Psoas muscle (tissue), 8 donors: ENCODE measurements around the gene NOL8. TPM values are rescaled to one million over a fixed set of nuclear protein-coding genes. Genes with fewer than 3 reads are reported as not detected.

Source experiments
- ATAC-seq, 4 donors: fragments of 200-7000 bp; cut with Tn5 transposase; one replicate each; pipeline ENCODE4 v1.9.1; 2020; ENCODE audit warnings: moderate library complexity in 3 of 4, mild to moderate bottlenecking in 2 of 4
- DNase-seq, 2 donors: peaks; one replicate each; pipeline ENCODE4 v3.0.0-alpha.2; 2020
- H3K27ac ChIP-seq: fragments of 200-600 bp; one replicate; pipeline ENCODE4 v1.8.0; 2022
- H3K27me3 ChIP-seq, 3 donors: fragments of 200-600 bp in 1 of 3; one replicate each; pipeline versions ENCODE4 v1.6.1 to v1.8.0; 2013 to 2022; ENCODE audit warnings: low read length in 2 of 3, mild to moderate bottlenecking in 2 of 3, moderate library complexity in 1 of 3; ENCODE audit not compliant: insufficient read depth in 3 of 3
- H3K36me3 ChIP-seq, 2 donors: fragments of 200-600 bp in 1 of 2; one replicate each; pipeline versions ENCODE4 v1.6.1 to v1.8.0; 2013 to 2022; ENCODE audit warnings: low read depth in 1 of 2, mild to moderate bottlenecking in 1 of 2, moderate library complexity in 1 of 2; ENCODE audit not compliant: insufficient read depth in 1 of 2
- H3K4me1 ChIP-seq: fragments of 200-600 bp; one replicate; pipeline ENCODE4 v1.8.0; 2022
- H3K4me3 ChIP-seq: fragments of 200-600 bp; one replicate; pipeline ENCODE4 v1.8.0; 2022; ENCODE audit warnings: mild to moderate bottlenecking
- H3K9me3 ChIP-seq: fragments of 200-600 bp; one replicate; pipeline ENCODE4 v1.8.0; 2022
- WGBS, 3 donors: extraction: QIAGEN DNeasy Blood & Tissue Kit; methylation state at CpG; one replicate each; pipeline versions ENCODE4 v1.1.6 to v1.1.7; 2013; 5-methylcytosine and 5-hydroxymethylcytosine counted together
- intact Hi-C, 2 donors: fragments of 100-400 bp; cut with DNase I; formaldehyde crosslinking; loops; one replicate each; pipeline versions ENCODE4 v1.11.0 to v1.14.2; 2022
- polyA plus RNA-seq, 3 donors: library from polyadenylated mRNA; stranded (reverse); fragments of 200-250 nt; gene quantifications; one replicate each; pipeline ENCODE4 v1.2.3, GENCODE V29; 2013
- total RNA-seq, 4 donors: library from RNA; stranded (reverse); fragmentation: NEBNext Ultra II Directional in 2 of 4; extraction: Animal tissue kit (Norgen Biotek cat#: 25700) in 2 of 4; gene quantifications; one replicate each; pipeline versions ENCODE4 v1.2.1 to v1.2.4, GENCODE V29; 2021 to 2023
- TF ChIP-seq, protein P1 (sequence below): fragments of 200-600 bp; IDR thresholded peaks from one replicate; pipeline ENCODE4 v1.8.0; 2022; ENCODE audit warnings: antibody characterized with exemption
- donor health status: healthy with polysubstance abuse.
- donor health status: DM: no; HTN: no; CAD: no; lungs with moderate emphysema.
- donor health status: Bipolar disorder and iron deficiency.
- donor health status: healthy.
- donor health status: DM: yes; HTN: yes; CAD: no.
- donor health status: DM: no; HTN: no; CAD: no.
- donor health status: DM: no; HTN: no; CAD: no.
- donor health status: DM: yes; HTN: yes; CAD: no.

Gene NOL8
- total and polyA plus RNA-seq, 7 donors: 11.2 to 29.4 (median 17.4) TPM

DNA sequence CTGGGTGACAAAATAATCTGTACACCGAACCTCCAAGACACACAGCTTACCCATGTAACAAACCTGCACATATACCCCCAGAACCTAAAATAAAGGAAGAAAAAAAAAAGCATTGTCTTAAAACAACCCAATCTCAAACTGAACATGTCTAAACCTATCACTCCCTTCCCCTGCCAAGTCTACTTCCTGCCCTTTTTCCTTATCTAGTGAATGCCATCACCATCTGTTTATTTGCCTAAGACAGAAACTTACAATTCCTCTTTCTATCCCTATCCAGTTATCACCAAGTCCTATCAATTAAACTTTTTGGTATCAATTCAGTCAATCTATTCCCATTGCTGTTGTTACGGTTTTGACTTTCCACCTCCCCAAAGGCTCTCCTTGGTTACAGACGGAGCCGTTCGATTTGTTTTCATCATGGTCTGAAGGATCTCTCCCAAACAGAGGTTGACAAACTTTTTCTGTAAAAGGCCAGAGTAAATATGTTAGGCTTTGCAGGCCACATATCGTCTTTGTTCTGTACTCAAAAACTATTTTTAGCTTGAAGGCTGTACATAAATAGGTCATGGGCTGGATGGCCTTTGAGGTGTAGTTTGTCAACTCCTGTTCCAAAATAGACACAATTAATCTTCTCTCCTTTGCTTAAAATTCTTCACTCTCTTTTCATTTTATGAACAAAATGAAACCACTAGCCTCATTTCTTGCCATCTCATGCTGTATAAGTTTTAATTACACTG, 12.1 kb downstream of the NOL8 start:
- peaks cover 45% of the 10 kb centered on the region for H3K4me1 ChIP-seq
- H3K36me3 ChIP-seq: peaks cover 10 to 82% of the 10 kb centered on the region in 2 donors
- no peaks in the 10 kb centered on the region for H3K27me3 ChIP-seq
- H3K27ac ChIP-seq: peak overlapping the region; percentile 94
- intact Hi-C loops: no loop called here
- WGBS, 3 donors: 48 to 69% (median 49%) methylated on average over 6 of the region's 6 CpGs
- no peaks in the 10 kb centered on the region for H3K9me3 ChIP-seq
- TF ChIP-seq, protein P1, sequence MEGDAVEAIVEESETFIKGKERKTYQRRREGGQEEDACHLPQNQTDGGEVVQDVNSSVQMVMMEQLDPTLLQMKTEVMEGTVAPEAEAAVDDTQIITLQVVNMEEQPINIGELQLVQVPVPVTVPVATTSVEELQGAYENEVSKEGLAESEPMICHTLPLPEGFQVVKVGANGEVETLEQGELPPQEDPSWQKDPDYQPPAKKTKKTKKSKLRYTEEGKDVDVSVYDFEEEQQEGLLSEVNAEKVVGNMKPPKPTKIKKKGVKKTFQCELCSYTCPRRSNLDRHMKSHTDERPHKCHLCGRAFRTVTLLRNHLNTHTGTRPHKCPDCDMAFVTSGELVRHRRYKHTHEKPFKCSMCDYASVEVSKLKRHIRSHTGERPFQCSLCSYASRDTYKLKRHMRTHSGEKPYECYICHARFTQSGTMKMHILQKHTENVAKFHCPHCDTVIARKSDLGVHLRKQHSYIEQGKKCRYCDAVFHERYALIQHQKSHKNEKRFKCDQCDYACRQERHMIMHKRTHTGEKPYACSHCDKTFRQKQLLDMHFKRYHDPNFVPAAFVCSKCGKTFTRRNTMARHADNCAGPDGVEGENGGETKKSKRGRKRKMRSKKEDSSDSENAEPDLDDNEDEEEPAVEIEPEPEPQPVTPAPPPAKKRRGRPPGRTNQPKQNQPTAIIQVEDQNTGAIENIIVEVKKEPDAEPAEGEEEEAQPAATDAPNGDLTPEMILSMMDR: no peak
- H3K4me3 ChIP-seq: peak overlapping the region; percentile 47
- ATAC-seq: peak; percentile 68 to 92 (median 82)
- no peak for DNase-seq

DNA sequence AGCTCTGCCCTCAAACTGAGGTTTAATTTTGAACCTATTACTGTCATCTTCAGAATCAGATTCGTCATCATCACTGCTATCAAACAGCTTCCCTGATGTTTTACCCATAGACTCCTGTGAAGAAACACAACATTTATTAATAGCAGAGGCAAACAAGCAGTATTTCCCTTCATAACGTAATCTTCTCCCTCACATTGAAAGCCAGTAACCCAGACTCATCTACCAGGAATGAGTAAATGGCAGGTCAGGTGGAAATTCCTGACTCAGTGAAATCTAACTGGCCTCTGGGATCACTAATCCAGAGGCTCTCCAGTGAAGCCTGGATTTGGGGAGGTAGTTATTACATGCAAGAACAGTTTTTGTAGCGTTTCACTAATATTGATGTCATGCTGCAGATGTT, 14.6 kb downstream of the NOL8 start:
- H3K9me3 ChIP-seq: no peaks in the 10 kb centered on the region
- H3K36me3 ChIP-seq: peaks cover 13 to 82% of the 10 kb centered on the region in 2 donors
- no peak overlapping the region for H3K4me3 ChIP-seq
- H3K4me1 ChIP-seq: peaks cover 45% of the 10 kb centered on the region
- 58 to 87% (median 74%) methylated on average over 3 of the region's 3 CpGs for WGBS, 3 donors
- H3K27ac ChIP-seq: peak overlapping the region; percentile 74
- DNase-seq: no peak
- TF ChIP-seq, protein P1: no peak
- intact Hi-C loops: no loop called here
- H3K27me3 ChIP-seq: no peaks in the 10 kb centered on the region
- peak; percentile 46 to 64 (median 59) for ATAC-seq

DNA sequence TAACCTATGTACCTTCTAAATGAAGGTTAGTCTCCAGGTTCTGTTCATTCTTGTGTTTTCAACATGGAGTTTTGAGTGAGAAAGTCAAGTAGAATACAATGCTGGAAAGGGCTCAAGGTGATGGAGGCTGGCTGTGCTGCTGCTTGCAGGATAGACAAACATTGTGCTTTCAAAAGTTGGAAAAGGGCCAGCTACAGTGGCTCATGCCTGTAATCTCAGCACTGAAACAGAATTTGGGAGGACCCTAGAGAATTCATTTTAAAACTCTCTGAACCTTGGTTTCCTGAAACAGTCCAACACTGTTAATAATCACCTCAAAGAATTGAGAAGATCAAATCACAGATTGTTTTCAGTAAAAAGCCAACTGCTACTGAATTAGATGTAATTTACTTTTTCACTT, 16.3 kb downstream of the NOL8 start:
- Histone ChIP-seq H3K4me1 (peaks cover 39% of the 10 kb centered on the region), H3K4me3 (no peak overlapping the region), H3K36me3 (peaks cover 20 to 84% of the 10 kb centered on the region in 2 donors), H3K27ac (no peak overlapping the region), H3K9me3 (no peaks in the 10 kb centered on the region), H3K27me3 (no peaks in the 10 kb centered on the region)
- no peak for ATAC-seq
- TF ChIP-seq, protein P1: no peak
- intact Hi-C loops: loop anchor here in 1 of 2 donors (10.0 kb wide), 1 partner anchor 54 kb away; no protein-coding TSS in a partner anchor
- no peak for DNase-seq

DNA sequence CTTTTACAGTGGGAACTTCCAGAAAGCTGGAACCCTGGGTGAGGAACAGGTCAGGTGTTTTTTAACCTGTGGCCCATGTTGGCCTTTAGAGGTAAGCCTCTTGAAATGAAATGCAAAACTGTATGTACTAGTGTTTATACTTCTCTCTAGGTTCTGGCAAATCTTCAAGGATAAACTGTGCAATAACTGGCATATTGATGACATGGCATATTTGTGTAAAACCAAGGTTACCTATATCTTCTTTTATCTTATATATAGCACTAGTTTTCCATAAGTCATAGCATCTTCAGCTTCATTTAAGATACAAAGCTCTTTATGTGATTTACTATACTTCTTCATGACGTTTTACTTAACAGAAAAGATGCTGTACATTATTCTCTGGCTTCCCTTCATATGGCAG, 24.2 kb downstream of the NOL8 start:
- no peaks in the 10 kb centered on the region for H3K4me1 ChIP-seq
- 82 to 95% (median 83%) methylated on average over 1 of the region's 1 CpG for WGBS, 3 donors
- H3K27me3 ChIP-seq: no peaks in the 10 kb centered on the region
- no peaks in the 10 kb centered on the region for H3K9me3 ChIP-seq
- peaks cover 14 to 96% of the 10 kb centered on the region in 2 donors for H3K36me3 ChIP-seq
- TF ChIP-seq, protein P1: no peak
- intact Hi-C loops: loop anchor here in 1 of 2 donors (10.0 kb wide), 1 partner anchor 46 kb away; no protein-coding TSS in a partner anchor
- no peak for ATAC-seq
- H3K27ac ChIP-seq: no peak overlapping the region
- H3K4me3 ChIP-seq: no peak overlapping the region
- no peak for DNase-seq

DNA sequence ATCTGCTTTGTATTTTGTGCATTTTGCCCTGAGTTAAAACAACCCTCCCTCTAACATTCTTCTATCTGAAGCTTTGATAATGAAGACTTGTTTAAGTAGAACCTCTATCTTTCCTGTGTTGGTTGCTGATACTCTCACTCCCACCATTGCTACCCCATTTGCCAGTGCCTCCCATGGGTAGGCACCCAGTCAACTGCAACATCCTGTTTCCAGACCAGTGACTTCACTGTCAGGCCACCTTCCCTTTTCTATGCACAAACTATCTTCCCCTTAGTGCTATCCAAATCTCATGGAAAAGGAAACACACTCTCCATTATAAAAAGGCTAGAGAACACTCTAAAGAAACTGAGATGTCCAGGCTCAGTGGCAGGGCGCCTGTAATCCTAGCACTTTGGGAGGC, 26.0 kb downstream of the NOL8 start:
- ATAC-seq (no peak), DNase-seq (no peak)
- H3K4me1 ChIP-seq: peaks cover 8% of the 10 kb centered on the region
- H3K27me3 ChIP-seq: no peaks in the 10 kb centered on the region
- H3K27ac ChIP-seq: peak overlapping the region; percentile 74
- TF ChIP-seq, protein P1: no peak
- peaks cover 8 to 78% of the 10 kb centered on the region in 2 donors for H3K36me3 ChIP-seq
- no peak overlapping the region for H3K4me3 ChIP-seq
- no peaks in the 10 kb centered on the region for H3K9me3 ChIP-seq
- WGBS, 3 donors: 77 to 88% (median 83%) methylated on average over 1 of the region's 1 CpG
- intact Hi-C loops: no loop called here
